A549 (cell line): ENCODE results near the gene CYP26C1. TPM values are rescaled to one million over a fixed set of nuclear protein-coding genes. Genes with fewer than 3 reads are reported as not detected.

Experiments
- ATAC-seq, 2 experiments: fragments of 200-7000 bp in 1 of 2; fragments of >200 bp in 1 of 2; cut with Nextera tagmentation in 1 of 2; cut with Tn5 transposase in 1 of 2; 3 replicates each; pipeline versions ENCODE4 v1.8.0 to v1.9.1; 2018 to 2020; ENCODE audit warnings: mild to moderate bottlenecking in 1 of 2, moderate library complexity in 1 of 2
- CTCF ChIA-PET: fragments of 300-600 bp; sonication (Branson Sonifier 250); formaldehyde crosslinking; extraction: SDS; loops from one replicate; lab custom pipeline; 2021; ENCODE audit warnings: antibody characterized with exemption, inconsistent platforms; lab: Yijun Ruan, JAX
- POLR2A ChIA-PET: fragments of 350-600 bp; formaldehyde crosslinking; extraction: SDS; loops from one replicate; lab custom pipeline; 2021; ENCODE audit warnings: antibody characterized with exemption, inconsistent platforms; lab: Yijun Ruan, JAX
- DNase-seq, 2 experiments: peaks; one replicate each; pipeline versions ENCODE4 v3.0.0 to v3.0.0-alpha.2; 2011 to 2016; ENCODE audit warnings: low read depth in 1 of 2, low spot score in 1 of 2
- FAIRE-seq: peaks from 2 replicates; lab custom pipeline; 2011; peaks lifted over from hg19 to GRCh38; lab: Jason Lieb, UNC
- H3K27ac ChIP-seq, 2 experiments: fragments of >200 bp; sonication (Bioruptor Twin); formaldehyde crosslinking; 3 replicates each; pipeline ENCODE4 v1.5.1; 2016 to 2017
- H3K4me1 ChIP-seq: fragments of >200 bp; sonication (Bioruptor Twin); formaldehyde crosslinking; 3 replicates; pipeline ENCODE4 v1.6.1; 2016
- H3K4me2 ChIP-seq: fragments of >200 bp; sonication (Bioruptor Twin); formaldehyde crosslinking; 3 replicates; pipeline ENCODE4 v1.6.1; 2016
- H3K4me3 ChIP-seq: fragments of >200 bp; sonication (Bioruptor Twin); formaldehyde crosslinking; 3 replicates; pipeline ENCODE4 v1.5.1; 2016
- H3K9me3 ChIP-seq: fragments of >200 bp; sonication (Bioruptor Twin); formaldehyde crosslinking; 3 replicates; pipeline ENCODE4 v1.6.1; 2016
- CHD2 ChIP-seq: fragments of 150-350 bp; IDR thresholded peaks from 2 replicates; pipeline ENCODE4 v1.6.1; 2014; ENCODE audit warnings: low read length; ENCODE audit not compliant: partially characterized antibody
- EHMT2 ChIP-seq: fragments of 200-600 bp; sonication (generic); IDR thresholded peaks from 2 replicates; pipeline ENCODE4 v1.6.1; 2016; ENCODE audit warnings: antibody characterized with exemption, low read depth, mild to moderate bottlenecking, moderate library complexity
- EP300 ChIP-seq, 2 experiments: fragments of >200 bp; sonication (Bioruptor Twin); formaldehyde crosslinking; IDR thresholded peaks; 2 replicates in 1 of 2; 3 replicates in 1 of 2; pipeline ENCODE4 v1.6.1; 2016 to 2017
- HDAC2 ChIP-seq: fragments of 200-600 bp; sonication (generic); IDR thresholded peaks from 2 replicates; pipeline ENCODE4 v1.6.1; 2016
- HEYL ChIP-seq: fragments of 250-450 bp; sonication (Bioruptor Pico); IDR thresholded peaks from 2 replicates; pipeline ENCODE4 v1.8.0; 2021; ENCODE audit warnings: mild to moderate bottlenecking, moderate library complexity
- HOXA7 ChIP-seq: fragments of 250-450 bp; sonication (Bioruptor Pico); IDR thresholded peaks from 2 replicates; pipeline ENCODE4 v1.5.0; 2020; ENCODE audit warnings: mild to moderate bottlenecking, moderate library complexity
- JUN ChIP-seq, 2 experiments: fragments of >200 bp; sonication (Bioruptor Twin); formaldehyde crosslinking; IDR thresholded peaks; 2 replicates in 1 of 2; 3 replicates in 1 of 2; pipeline ENCODE4 v1.6.1; 2016 to 2017
- KDM1A ChIP-seq: fragments of 200-600 bp; sonication (generic); IDR thresholded peaks from 2 replicates; pipeline ENCODE4 v1.6.1; 2016; ENCODE audit warnings: low read depth, mild to moderate bottlenecking
- KDM5A ChIP-seq: fragments of 200-600 bp; sonication (generic); IDR thresholded peaks from 2 replicates; pipeline ENCODE4 v1.6.1; 2016; ENCODE audit warnings: antibody characterized with exemption, mild to moderate bottlenecking
- MAFK ChIP-seq: fragments of 450-650 bp; IDR thresholded peaks from 2 replicates; pipeline ENCODE4 v1.6.1; 2014; ENCODE audit not compliant: partially characterized antibody
- MYC ChIP-seq: IDR thresholded peaks from 2 replicates; pipeline ENCODE4 v1.6.1; 2012; ENCODE audit warnings: mild to moderate bottlenecking, inconsistent platforms, low read length, improper control_type of control experiment, borderline replicate concordance
- NR3C1 ChIP-seq: fragments of >200 bp; sonication (Bioruptor Twin); formaldehyde crosslinking; IDR thresholded peaks from 3 replicates; pipeline ENCODE4 v1.6.1; 2017
- POLR2A ChIP-seq: IDR thresholded peaks from 2 replicates; pipeline ENCODE4 v1.6.1; 2012; ENCODE audit warnings: mild to moderate bottlenecking, low read length
- RCOR1 ChIP-seq: fragments of 150-350 bp; IDR thresholded peaks from 2 replicates; pipeline ENCODE4 v1.6.1; 2014; ENCODE audit warnings: antibody characterized with exemption, low read length, low read depth
- RFX5 ChIP-seq: fragments of 450-650 bp; IDR thresholded peaks from 2 replicates; pipeline ENCODE4 v1.7.1; 2014; ENCODE audit warnings: antibody characterized with exemption, mild to moderate bottlenecking, moderate library complexity
- SMC3 ChIP-seq: fragments of >200 bp; sonication (Bioruptor Twin); formaldehyde crosslinking; IDR thresholded peaks from 3 replicates; pipeline ENCODE4 v1.6.1; 2018; ENCODE audit warnings: inconsistent platforms
- TP53 ChIP-seq: fragments of 250-450 bp; sonication (Bioruptor Pico); IDR thresholded peaks from 2 replicates; pipeline ENCODE4 v1.5.0; 2021; ENCODE audit warnings: mild to moderate bottlenecking, moderate library complexity
- ZC3H11A ChIP-seq: fragments of 450-650 bp; IDR thresholded peaks from 2 replicates; pipeline ENCODE4 v1.6.1; 2014; ENCODE audit warnings: antibody characterized with exemption, mild to moderate bottlenecking
- ZFP36 ChIP-seq: fragments of 450-650 bp; IDR thresholded peaks from 2 replicates; pipeline ENCODE4 v1.6.1; 2014; ENCODE audit warnings: borderline replicate concordance; ENCODE audit not compliant: partially characterized antibody
- ZNF302 ChIP-seq: fragments of 250-450 bp; sonication (Bioruptor Pico); IDR thresholded peaks from 2 replicates; pipeline ENCODE4 v1.9.0; 2021; ENCODE audit warnings: inconsistent platforms, mild to moderate bottlenecking, moderate library complexity
- ZSCAN20 ChIP-seq: fragments of 250-450 bp; sonication (Bioruptor Pico); IDR thresholded peaks from 2 replicates; pipeline ENCODE4 v1.8.0; 2022; ENCODE audit warnings: mild to moderate bottlenecking, moderate library complexity
- WGBS: methylation state at CpG from one replicate; pipeline ENCODE4 v1.1.6; 2017; ENCODE audit errors: missing lambda C conversion rate; 5-methylcytosine and 5-hydroxymethylcytosine counted together
- polyA plus RNA-seq, 4 experiments: library from polyadenylated mRNA; depleted of rRNA in 3 of 4; stranded (reverse); fragments of >200 nt; fragmentation: RNase III in 1 of 4; extraction: RNeasy Plus Mini Kit Qiagen cat#74134 plus additional on column Dnase treatment in 1 of 4; gene quantifications; 2 replicates in 3 of 4; 3 replicates in 1 of 4; pipeline ENCODE4 v1.2.3, GENCODE V29; 2011 to 2017
- TF ChIP-seq, protein P1 (sequence below): fragments of 200-600 bp; sonication (generic); IDR thresholded peaks from 2 replicates; pipeline ENCODE4 v1.6.1; 2016; ENCODE audit warnings: antibody characterized with exemption, mild to moderate bottlenecking, moderate library complexity
- TF ChIP-seq, protein P2 (sequence below): fragments of 250-450 bp; sonication (Bioruptor Pico); IDR thresholded peaks from 2 replicates; pipeline ENCODE4 v1.5.0; 2020; ENCODE audit warnings: low read depth, mild to moderate bottlenecking, moderate library complexity
- TF ChIP-seq, protein P3 (sequence below): fragments of 250-450 bp; sonication (Bioruptor Pico); IDR thresholded peaks from 2 replicates; pipeline ENCODE4 v1.5.0; 2021; ENCODE audit warnings: mild to moderate bottlenecking, moderate library complexity, borderline replicate concordance
- TF ChIP-seq, protein P4 (sequence below): fragments of >200 bp; sonication (Bioruptor Twin); formaldehyde crosslinking; IDR thresholded peaks from 3 replicates; pipeline ENCODE4 v1.5.1; 2016

The CYP26C1 gene
- polyA plus RNA-seq, 2 of the 4 experiments (the other 2 are of a cell fraction) = not detected

DNA sequence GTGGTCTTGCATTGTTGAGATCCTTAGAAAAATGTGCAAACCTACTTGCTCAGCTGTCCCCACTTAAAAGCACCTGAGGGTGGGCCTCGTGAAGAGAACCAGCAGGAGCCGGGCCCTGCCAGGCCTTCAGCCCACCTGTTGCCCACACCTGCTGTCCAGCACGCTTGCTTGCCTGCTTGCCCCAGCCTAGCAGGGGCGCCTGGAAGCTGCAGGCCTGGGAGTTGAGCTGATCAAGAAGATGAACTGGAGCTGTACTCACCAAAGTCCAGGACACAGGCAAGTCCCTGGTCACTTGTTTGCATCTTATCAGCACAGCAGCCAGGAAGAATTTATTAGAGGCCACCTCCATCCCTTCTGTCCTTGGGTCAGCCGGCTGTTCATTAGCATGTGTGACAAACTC is 36.3 kb downstream of the CYP26C1 start:
- ChIA-PET CTCF (interaction anchor here (0.9 to 8.3 kb wide), 4 partner anchors 10 to 257 kb away, joined by 3 to 46 read pairs (median 3); no protein-coding TSS in a partner anchor), POLR2A (no interaction called here)
- Histone ChIP-seq H3K4me2 (no peak overlapping the region), H3K4me1 (no peaks in the 10 kb centered on the region), H3K27ac (no peak overlapping the region), H3K9me3 (no peaks in the 10 kb centered on the region), H3K4me3 (no peak overlapping the region)
- no peak for ATAC-seq
- DNase-seq = no peak
- no peak for TF ChIP-seq RCOR1
- TF ChIP-seq KDM5A = no peak
- no peak for TF ChIP-seq HEYL (CRISPR knock-in tag)
- no peak for TF ChIP-seq NR3C1
- TF ChIP-seq, protein P1, sequence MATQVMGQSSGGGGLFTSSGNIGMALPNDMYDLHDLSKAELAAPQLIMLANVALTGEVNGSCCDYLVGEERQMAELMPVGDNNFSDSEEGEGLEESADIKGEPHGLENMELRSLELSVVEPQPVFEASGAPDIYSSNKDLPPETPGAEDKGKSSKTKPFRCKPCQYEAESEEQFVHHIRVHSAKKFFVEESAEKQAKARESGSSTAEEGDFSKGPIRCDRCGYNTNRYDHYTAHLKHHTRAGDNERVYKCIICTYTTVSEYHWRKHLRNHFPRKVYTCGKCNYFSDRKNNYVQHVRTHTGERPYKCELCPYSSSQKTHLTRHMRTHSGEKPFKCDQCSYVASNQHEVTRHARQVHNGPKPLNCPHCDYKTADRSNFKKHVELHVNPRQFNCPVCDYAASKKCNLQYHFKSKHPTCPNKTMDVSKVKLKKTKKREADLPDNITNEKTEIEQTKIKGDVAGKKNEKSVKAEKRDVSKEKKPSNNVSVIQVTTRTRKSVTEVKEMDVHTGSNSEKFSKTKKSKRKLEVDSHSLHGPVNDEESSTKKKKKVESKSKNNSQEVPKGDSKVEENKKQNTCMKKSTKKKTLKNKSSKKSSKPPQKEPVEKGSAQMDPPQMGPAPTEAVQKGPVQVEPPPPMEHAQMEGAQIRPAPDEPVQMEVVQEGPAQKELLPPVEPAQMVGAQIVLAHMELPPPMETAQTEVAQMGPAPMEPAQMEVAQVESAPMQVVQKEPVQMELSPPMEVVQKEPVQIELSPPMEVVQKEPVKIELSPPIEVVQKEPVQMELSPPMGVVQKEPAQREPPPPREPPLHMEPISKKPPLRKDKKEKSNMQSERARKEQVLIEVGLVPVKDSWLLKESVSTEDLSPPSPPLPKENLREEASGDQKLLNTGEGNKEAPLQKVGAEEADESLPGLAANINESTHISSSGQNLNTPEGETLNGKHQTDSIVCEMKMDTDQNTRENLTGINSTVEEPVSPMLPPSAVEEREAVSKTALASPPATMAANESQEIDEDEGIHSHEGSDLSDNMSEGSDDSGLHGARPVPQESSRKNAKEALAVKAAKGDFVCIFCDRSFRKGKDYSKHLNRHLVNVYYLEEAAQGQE = no peak
- TF ChIP-seq EHMT2 = no peak
- no peak for TF ChIP-seq MAFK
- TF ChIP-seq KDM1A = no peak
- no peak for TF ChIP-seq POLR2A
- no peak for TF ChIP-seq SMC3
- WGBS = 77% methylated on average over 5 of the region's 5 CpGs
- FAIRE-seq = no peak

DNA sequence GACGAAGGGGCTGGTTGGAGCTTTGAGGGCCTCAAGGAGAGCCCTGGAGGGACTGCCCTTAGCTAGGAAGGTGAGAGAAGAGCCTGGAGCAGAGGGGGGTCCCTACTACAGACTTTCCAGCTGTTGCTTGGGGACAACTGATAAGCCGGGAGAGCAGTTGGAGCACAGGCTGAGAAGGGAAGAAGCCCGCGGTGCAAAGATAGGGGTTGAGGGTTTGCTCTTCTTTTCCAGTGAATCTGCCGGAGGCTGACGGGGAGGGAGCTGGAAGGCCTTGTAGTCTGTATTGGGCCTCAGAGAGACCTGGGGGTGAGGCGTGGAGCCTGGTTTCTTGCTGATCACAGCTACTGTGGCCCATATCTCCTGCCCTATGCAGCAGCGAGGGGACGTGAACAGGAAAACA is 36.8 kb downstream of the CYP26C1 start:
- no peak overlapping the region for H3K4me2 ChIP-seq
- TF ChIP-seq ZNF302 (no peak), JUN (IDR thresholded peaks at IDR 0.05) (no peak), NR3C1 (no peak), ZFP36 (no peak)
- TF ChIP-seq, protein P2, sequence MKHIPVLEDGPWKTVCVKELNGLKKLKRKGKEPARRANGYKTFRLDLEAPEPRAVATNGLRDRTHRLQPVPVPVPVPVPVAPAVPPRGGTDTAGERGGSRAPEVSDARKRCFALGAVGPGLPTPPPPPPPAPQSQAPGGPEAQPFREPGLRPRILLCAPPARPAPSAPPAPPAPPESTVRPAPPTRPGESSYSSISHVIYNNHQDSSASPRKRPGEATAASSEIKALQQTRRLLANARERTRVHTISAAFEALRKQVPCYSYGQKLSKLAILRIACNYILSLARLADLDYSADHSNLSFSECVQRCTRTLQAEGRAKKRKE (CRISPR knock-in tag) = no peak
- no peaks in the 10 kb centered on the region for H3K4me1 ChIP-seq
- DNase-seq (no peak), FAIRE-seq (no peak), ATAC-seq (peak in 1 of 2 experiments; percentile 13; a peak in 1 of 6 replicates)
- H3K9me3 ChIP-seq = no peaks in the 10 kb centered on the region
- WGBS = 96% methylated on average over 9 of the region's 9 CpGs
- no peak overlapping the region for H3K27ac ChIP-seq
- POLR2A ChIA-PET = no interaction called here
- no peak overlapping the region for H3K4me3 ChIP-seq
- CTCF ChIA-PET = interaction anchor here (0.9 to 8.3 kb wide), 3 partner anchors 17 to 257 kb away, joined by 3 to 46 read pairs (median 3); no protein-coding TSS in a partner anchor

DNA sequence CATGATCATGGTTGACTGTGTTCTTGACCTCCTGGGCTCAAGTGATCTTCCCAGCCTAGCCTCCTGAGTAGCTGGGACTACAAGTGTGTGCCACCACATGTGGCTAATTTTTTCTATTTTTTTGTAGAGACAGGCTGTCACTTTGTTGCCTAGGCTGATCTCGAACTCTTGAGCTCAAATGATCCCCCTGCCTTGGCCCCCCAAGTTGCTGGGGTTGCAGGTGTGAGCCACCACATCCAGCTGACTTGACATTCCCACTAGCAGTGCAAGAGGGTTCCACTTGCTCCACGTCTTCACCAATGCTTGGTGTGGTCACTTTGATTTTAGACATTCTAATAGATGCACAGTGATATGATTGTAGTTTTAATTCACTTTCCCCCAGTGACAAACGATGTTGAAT is 38.2 kb downstream of the CYP26C1 start:
- H3K9me3 ChIP-seq = 0 out of 3 replicates have a peak, but pooled peaks cover 2% of the 10 kb centered on the region
- ChIA-PET CTCF (no interaction called here), POLR2A (no interaction called here)
- no peak overlapping the region for H3K4me3 ChIP-seq
- WGBS = 29% methylated on average over 3 of the region's 3 CpGs
- FAIRE-seq (no peak), DNase-seq (no peak), ATAC-seq (no peak)
- no peak overlapping the region for H3K4me2 ChIP-seq
- H3K27ac ChIP-seq = no peak overlapping the region
- no peaks in the 10 kb centered on the region for H3K4me1 ChIP-seq
- no peak for TF ChIP-seq TP53 (CRISPR knock-in tag)
- no peak for TF ChIP-seq NR3C1
- TF ChIP-seq MYC = no peak
- TF ChIP-seq RFX5 = no peak
- TF ChIP-seq KDM5A = no peak
- no peak for TF ChIP-seq EHMT2
- TF ChIP-seq ZC3H11A = no peak
- TF ChIP-seq EP300 (IDR thresholded peaks at IDR 0.05) = no peak
- TF ChIP-seq ZFP36 = no peak
- no peak for TF ChIP-seq HOXA7
- TF ChIP-seq, protein P2 (CRISPR knock-in tag) = no peak
- TF ChIP-seq, protein P3, sequence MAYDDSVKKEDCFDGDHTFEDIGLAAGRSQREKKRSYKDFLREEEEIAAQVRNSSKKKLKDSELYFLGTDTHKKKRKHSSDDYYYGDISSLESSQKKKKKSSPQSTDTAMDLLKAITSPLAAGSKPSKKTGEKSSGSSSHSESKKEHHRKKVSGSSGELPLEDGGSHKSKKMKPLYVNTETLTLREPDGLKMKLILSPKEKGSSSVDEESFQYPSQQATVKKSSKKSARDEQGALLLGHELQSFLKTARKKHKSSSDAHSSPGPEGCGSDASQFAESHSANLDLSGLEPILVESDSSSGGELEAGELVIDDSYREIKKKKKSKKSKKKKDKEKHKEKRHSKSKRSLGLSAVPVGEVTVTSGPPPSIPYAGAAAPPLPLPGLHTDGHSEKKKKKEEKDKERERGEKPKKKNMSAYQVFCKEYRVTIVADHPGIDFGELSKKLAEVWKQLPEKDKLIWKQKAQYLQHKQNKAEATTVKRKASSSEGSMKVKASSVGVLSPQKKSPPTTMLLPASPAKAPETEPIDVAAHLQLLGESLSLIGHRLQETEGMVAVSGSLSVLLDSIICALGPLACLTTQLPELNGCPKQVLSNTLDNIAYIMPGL (CRISPR knock-in tag) = no peak
- no peak for TF ChIP-seq MAFK
- no peak for TF ChIP-seq ZSCAN20 (CRISPR knock-in tag)
- TF ChIP-seq, protein P4, sequence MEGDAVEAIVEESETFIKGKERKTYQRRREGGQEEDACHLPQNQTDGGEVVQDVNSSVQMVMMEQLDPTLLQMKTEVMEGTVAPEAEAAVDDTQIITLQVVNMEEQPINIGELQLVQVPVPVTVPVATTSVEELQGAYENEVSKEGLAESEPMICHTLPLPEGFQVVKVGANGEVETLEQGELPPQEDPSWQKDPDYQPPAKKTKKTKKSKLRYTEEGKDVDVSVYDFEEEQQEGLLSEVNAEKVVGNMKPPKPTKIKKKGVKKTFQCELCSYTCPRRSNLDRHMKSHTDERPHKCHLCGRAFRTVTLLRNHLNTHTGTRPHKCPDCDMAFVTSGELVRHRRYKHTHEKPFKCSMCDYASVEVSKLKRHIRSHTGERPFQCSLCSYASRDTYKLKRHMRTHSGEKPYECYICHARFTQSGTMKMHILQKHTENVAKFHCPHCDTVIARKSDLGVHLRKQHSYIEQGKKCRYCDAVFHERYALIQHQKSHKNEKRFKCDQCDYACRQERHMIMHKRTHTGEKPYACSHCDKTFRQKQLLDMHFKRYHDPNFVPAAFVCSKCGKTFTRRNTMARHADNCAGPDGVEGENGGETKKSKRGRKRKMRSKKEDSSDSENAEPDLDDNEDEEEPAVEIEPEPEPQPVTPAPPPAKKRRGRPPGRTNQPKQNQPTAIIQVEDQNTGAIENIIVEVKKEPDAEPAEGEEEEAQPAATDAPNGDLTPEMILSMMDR = no peak
- no peak for TF ChIP-seq HDAC2
- TF ChIP-seq CHD2 = no peak
